ENCODE measurements around the gene SLC22A14.
"Not testable (repeated sequence)": the region's sequence is repeated elsewhere in the genome, so short reads cannot be mapped to it uniquely, and the experiment has no call there.

Gene SLC22A14

DNA sequence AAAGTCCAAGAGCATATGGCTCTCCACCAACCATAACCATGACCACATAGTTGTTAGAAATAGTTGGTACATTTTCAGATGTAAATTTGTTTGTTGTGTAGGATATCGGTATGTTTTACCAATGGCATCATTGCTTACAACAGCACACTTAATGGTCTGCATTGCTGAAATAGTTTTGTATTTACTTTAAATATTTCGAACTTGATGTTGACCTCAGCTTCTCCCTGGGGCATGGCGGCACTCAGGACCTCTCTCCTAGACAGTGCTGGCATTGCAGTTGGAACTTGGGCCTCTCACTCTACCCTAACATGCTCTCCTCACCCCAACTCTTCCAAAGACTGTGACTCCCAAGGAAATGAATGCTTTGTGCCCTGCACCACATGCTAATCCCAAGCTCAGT, 11.5 kb upstream of the SLC22A14 start:
- no peak for DNase-seq (ENCODE audit: low spot score)

- no peak for DNase-seq (ENCODE audit: low spot score)
Observed at GRCh38 chr3:38271553-38271952, 10.5 kb upstream of the SLC22A14 start.

- DNase-seq (ENCODE audit: low spot score), result no peak
Observed at GRCh38 chr3:38274864-38275649, 7.0 kb upstream of the SLC22A14 start.

DNA sequence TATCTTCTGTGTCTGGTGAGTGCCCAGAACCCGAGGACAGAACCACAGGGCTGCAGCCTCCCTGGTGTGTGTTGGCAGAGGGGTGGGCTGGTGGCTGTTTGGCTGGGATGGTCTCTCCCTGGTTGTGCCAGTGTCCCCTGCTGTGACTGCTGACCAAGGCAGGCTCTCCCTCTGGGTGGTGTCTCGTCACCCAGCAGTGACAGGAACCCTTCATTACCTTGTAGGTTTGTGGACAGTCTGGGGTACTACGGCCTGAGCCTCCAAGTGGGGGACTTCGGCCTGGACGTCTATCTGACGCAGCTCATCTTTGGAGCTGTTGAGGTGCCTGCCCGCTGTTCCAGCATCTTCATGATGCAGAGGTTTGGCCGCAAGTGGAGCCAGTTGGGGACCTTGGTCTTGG, 6.4 kb upstream of the SLC22A14 start:
- no peak for DNase-seq (ENCODE audit: low spot score)

DNA sequence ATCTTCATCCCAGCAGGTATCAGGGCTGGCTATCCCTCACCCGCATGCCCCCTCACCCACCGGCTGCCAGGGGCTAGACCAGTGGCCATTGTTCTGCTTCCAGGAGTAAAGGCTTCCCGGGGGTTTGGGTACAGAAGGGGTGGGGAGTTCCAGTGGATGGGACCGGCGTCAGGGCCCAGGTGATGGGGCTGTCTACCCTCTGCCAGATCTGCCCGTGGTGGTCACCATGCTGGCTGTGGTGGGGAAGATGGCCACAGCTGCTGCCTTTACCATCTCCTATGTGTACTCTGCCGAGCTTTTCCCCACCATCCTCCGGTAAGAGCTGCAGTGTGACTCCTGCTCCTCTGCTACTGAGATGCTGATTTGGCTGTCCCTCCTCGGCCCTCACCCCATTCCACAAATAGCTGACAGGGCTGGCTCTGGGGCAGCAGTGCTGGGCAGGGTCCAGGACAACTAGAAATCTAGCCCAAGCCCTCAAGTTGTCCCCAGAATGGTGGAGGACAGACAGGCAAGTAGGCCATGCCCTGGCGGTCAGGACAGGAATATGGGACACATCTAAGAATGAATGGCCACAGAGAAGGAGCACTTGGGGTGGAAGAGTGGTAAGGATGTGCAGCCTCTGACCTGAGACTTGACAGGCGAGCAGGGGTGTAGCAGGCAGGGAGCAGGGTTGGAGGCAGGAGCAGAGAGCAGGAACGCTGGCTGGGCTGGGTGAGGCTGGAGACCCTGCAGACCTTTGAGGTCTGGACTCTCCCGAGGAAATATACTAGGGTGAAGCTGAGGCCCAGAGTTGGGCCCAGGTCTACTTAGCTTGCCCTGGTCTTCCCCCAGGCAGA, 5.8 kb upstream of the SLC22A14 start:
- DNase-seq (ENCODE audit: low spot score), result no peak

GRCh38 chr3:38276917-38277630, 5.0 kb upstream of the SLC22A14 start:
- DNase-seq (ENCODE audit: low spot score), result no peak

GRCh38 chr3:38278841-38279240, 3.3 kb upstream of the SLC22A14 start:
- no peak for DNase-seq (ENCODE audit: low spot score)

DNA sequence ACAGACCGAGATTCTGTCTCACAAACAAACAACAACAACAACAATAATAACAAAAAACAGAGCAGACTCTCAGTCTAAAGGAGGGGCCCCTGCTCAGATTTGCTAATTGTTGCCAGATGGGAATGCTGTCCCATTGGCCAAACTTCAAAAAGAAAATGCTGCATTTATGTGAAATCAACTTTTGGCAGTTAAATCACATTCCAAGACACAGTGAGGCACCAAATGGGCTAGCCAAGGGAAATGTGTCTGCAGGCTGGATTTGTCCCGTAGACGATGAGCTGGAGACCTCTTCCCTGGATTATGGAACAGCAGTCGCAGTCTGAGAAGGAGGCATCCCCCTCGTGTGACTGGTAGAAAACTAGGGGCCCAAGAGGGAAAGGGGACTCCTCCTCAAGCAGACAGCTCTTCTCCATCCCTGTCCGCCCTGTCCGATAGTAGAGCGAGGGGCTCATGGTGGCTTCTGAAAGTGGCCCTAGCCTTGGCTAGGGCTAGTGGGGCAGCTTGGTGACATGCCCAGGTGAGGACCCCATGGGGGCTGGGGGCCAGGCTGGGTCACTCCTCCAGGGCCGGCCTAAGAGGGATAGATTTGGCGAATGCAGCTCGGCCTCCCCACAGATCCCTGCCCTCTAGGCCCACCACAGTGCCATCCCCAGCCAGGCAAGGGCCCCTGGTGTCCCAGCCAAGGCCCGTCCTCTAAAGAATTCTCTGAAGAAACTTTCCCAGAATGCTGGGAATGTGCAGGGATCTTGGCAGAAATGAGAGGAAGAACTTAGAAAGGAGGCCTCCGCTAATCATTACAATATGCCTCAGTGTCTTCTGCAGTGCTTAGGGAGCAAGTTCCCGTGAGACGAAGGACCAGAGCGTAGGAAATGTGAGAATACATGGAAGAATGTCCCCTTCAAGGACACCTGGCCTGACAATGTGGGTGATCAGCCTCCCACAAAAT, 2.0 kb downstream of the SLC22A14 start:
- DNase-seq (ENCODE audit: low spot score), result no peak

DNA sequence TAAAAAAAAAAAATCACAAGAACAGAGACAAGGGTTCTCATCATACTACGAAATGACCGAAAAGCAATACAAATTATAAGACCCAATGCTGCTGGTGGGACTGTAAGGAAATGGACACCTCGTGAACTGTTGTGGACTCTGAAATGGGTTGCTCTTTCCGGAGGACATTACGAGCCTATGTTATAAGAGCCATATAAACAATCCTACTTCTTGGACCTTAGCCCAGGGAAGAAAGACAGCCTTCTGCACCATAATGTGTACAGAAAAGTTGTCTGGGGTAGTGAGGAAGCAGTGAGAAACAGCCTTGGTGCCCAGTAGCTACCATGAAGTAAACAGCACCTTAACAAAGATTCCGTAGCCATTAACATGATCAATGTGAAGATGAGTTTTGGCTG, 2.7 kb downstream of the SLC22A14 start:
- DNase-seq (ENCODE audit: low spot score), result no peak

DNA sequence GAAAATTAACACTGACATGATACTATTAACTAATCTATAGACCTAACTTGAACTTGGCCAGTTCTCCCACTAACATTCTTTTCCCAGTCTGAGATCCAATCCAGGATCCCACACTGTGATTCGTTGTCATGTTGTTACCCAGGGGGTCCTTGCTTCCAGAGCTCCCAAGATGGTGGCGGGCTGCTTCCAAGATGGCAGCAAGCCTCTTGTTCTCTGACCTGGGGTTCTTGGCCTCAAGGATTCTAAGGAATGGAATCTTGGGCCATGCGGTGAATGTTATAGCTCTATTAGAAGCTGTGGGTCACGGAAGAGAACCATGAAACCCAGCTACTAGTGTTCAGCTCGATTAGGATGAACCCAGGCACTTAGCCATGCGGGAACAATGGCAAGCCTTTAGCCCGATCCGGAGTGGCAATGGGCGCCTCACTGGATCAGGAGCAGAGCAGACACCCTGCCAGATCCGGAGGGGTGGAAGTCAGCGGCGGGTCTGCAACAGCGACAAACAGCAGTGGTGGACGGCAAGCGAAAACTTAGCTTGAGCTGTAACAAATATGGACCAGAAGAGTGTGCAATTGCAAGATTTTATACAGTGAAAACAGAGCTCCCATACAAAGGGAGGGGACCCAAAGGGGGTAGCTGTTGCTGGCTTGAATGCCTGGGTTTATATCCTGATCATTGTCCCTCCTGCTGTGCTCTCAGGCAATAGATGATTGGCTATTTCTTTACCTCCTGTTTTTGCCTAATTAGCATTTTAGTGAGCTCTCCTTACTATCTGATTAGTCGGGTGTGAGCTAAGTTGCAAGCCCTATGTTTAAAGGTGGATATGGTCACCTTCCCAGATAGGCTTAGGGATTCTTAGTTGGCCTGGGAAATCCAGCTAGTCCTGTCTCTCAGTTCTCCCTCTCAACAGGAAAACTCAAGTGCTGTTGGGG, 7.5 kb downstream of the SLC22A14 start:
- not testable (repeated sequence) for DNase-seq (ENCODE audit: low spot score)

DNA sequence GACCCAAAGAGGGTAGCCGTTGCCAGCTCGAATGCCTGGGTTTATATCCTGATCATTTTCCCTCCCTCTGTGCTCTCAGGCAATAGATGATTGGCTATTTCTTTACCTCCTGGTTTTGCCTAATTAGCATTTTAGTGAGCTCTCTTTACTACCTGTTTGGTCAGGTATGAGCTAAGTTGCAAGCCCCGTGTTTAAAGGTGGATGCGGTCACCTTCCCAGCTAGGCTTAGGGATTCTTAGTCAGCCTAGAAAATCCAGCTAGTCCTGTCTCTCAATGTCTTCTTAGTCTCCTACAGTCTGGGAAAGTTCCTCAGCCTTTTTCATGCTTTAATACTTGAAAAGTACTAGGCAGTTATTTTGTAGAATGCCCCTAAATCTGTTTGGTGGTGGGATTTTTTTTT, 15.0 kb downstream of the SLC22A14 start:
- DNase-seq (ENCODE audit: low spot score), result not testable (repeated sequence)

DNA sequence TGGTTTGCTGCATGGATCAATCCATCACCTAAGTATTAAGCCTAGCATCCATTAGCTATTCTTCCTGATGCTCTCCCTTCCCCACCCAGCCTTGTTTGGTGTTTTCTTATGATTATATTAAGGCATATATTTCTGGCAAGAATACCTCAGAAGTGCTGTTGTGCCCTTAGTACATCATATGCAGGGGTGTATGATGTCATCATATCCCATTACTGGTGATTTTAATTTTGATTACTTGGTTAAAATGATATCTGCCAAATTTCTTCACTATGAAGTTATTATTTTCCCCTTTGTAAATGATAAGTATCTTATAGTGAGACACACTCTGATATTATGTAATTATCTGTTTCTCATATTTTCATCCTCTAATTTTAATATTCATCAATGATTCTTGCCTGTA, 15.4 kb downstream of the SLC22A14 start:
- DNase-seq (ENCODE audit: low spot score), result no peak

GRCh38 chr3:38297947-38298711, 16.0 kb downstream of the SLC22A14 start:
- DNase-seq (ENCODE audit: low spot score), result no peak

- DNase-seq (ENCODE audit: low spot score), result no peak
Observed at GRCh38 chr3:38306941-38307340, 24.8 kb downstream of the SLC22A14 start.

DNA sequence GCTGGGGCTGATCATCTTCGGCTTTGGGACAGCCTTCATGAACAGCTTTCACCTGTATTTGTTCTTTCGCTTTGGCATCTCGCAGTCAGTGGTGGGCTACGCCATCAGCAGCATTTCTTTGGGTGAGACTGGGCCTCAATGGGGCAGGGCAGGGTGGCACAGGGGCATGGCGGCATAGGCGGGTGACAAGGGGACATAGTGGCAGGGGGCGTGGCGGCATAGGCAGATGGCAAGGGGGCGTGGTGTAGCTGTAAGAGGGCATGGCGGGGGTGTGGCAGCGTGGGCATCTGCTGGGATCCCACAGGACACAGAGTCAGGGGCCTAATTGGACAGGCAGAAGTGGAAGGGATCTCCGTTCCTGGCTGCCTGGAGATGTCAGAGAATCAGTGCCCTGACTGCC, 25.5 kb downstream of the SLC22A14 start:
- DNase-seq (ENCODE audit: low spot score), result no peak

DNA sequence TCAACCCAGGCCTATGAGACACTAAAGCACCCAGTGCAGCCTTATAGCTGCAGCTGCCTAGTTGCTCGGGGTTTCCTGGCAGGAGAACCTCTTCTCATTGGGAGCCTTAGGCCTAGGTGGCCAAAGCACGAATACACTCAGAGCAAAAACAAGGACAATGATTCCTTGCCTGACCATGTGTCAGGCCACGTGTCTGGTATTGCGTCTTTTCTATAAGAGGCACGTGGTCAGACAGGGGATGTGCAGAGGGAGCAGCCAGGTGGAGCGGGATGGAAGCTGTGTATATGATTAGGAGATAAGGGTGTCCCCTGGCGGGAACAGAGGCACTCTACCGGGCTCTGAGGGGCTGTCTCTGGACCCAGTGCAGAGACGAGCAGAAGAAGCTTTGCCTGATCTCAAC, 26.4 kb downstream of the SLC22A14 start:
- DNase-seq (ENCODE audit: low spot score), result no peak

GRCh38 chr3:38311476-38311875, 29.4 kb downstream of the SLC22A14 start:
- DNase-seq (ENCODE audit: low spot score), result no peak

- DNase-seq (ENCODE audit: low spot score), result no peak
Observed at GRCh38 chr3:38311941-38312340, 29.8 kb downstream of the SLC22A14 start.

GRCh38 chr3:38312356-38312755, 30.3 kb downstream of the SLC22A14 start:
- DNase-seq (ENCODE audit: low spot score), result no peak

- DNase-seq (ENCODE audit: low spot score), result no peak
Observed at GRCh38 chr3:38313263-38313662, 31.2 kb downstream of the SLC22A14 start.
